NCI-H460 (cell line): ENCODE results near the gene SPATA4. TPM values are rescaled to one million over a fixed set of nuclear protein-coding genes. Genes with fewer than 3 reads are reported as not detected.

Source experiments
- total RNA-seq: library from RNA; depleted of rRNA; stranded (reverse); fragments of >200 nt; shearing (Covaris generic); gene quantifications from 2 replicates; pipeline ENCODE4 v1.2.3, GENCODE V29; 2014; rRNA removed

Gene SPATA4
- total RNA-seq, 1 experiment from 2014 or later: 0.12 TPM

Other genes starting within 250 kb of the SPATA4 start
- 5.6 and 9.1 TPM in 2 replicates for gene WDR17, start 129.7 kb downstream of the SPATA4 start, total RNA-seq
- gene ASB5, start 73.6 kb upstream of the SPATA4 start, total RNA-seq: 0.17 TPM in 1 of 2 replicates, not detected in the other
- 54.8 and 61.5 TPM in 2 replicates for gene SPCS3, start 124.4 kb upstream of the SPATA4 start, total RNA-seq